Measurements from ENCODE around the gene OXER1. TPM values are rescaled to one million over a fixed set of nuclear protein-coding genes. Genes with fewer than 3 reads are reported as not detected.

Gene OXER1
- total RNA-seq, 1 donor: 0.63 TPM

DNA sequence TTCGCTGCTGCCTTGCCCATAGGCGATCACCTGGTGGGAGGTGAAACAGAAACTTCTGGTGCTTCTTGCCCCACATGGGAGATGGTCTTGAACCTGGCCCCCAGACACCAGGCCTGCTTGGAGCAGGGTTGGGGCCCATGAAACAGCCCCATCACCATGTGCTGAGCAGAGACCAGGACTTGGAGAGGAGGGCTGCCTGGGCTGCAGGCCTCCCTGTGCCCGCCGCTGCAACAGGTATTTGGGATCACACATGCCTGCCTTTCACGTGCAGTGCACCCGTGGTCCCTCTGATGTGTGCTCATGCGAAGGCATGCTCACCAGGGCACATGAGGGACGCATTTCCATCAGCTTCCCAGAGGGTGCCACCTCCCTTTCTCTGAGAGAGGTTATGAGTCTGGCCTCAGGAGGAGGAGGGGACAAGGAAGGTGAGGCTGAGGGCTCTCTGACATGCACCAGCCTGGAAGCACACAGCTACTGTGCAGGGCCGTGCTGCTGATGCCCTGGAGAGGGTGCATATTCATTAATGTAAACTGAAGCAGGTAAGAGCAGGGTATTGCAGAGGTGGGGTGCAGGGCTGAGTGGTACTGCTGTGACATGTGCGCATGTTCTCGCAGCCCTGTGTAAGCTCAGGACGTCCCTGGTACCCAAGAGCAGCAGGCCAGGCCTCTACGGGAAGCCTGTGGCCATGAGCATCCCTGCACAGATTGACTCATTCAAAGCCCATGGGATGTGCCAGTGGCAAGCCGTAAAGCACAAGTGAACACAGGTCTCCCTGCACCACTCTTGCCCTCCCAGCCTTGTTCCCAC, 4.2 kb upstream of the OXER1 start:
- Histone ChIP-seq H3K27me3 (ENCODE audit: insufficient read depth, low read length) (no peaks in the 10 kb centered on the region), H3K4me3 (ENCODE audit: low read length) (no peak overlapping the region), H3K9me3 (ENCODE audit: low read depth, low read length) (no peaks in the 10 kb centered on the region), H3K4me1 (ENCODE audit: insufficient read depth, low read length) (peaks cover 34% of the 10 kb centered on the region)

DNA sequence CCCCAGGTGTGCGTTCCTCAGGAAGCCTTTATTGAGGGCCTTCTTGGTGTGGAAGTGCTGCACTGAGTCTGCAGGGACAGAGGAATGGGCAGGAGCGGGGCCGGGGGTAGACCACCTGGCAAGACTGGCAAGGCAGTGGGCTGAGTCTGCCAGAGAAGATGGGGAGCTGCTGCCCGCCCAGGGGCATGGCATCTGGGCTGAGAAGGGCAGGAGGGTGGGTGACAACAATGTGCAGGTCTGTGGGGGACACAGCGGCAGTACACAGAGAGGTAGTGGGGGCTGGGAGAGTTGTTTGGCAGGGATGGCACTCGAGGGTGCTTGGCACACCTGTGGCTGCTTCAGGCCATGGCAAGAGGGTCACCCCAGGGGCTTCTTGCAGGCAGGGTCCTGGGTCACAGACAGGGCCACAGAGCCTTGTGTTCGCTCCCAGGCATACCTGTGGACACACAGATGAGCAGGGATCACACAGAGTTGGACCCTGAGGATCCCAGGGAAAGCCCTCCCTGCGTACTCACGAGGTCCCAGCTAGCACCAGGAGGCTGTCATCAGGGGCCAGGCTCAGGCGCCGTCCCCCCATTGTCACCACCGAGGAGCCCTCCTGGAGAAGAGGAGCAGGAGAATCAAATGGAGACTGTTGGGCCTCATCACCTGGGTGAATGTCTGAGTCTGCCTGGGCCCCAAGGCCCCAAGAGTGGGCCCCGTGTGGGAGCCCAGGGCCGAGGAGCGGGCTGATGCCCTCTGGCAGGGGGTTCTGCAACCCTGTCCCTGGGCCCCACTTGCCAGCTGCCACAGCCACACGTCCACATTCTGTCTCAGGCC, 3.4 kb upstream of the OXER1 start:
- Histone ChIP-seq H3K4me3 (ENCODE audit: low read length) (no peak overlapping the region), H3K4me1 (ENCODE audit: insufficient read depth, low read length) (peaks cover 42% of the 10 kb centered on the region), H3K27me3 (ENCODE audit: insufficient read depth, low read length) (no peaks in the 10 kb centered on the region), H3K9me3 (ENCODE audit: low read depth, low read length) (no peaks in the 10 kb centered on the region)

DNA sequence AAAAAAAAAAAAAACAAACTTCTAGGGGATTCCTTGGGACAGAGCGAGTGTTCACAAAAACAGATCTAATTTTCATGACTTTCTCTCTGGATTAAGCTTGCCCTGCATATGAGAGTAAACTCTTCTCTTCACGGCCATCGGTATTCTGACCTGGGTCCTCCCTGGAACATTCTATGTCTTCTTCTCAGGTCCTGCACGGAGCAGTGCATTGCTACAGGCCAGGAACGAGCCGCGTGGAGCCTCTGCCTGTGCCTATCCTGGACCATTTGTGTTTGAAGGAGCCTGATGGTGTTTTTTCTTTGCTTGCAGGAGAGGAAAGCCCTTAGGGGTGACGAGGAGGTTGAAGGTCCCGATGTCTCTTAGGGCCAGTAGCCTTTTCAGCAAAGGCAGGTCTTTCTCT, 1.8 kb upstream of the OXER1 start:
- Histone ChIP-seq H3K27me3 (ENCODE audit: insufficient read depth, low read length) (no peaks in the 10 kb centered on the region), H3K4me3 (ENCODE audit: low read length) (no peak overlapping the region), H3K9me3 (ENCODE audit: low read depth, low read length) (no peaks in the 10 kb centered on the region), H3K4me1 (ENCODE audit: insufficient read depth, low read length) (peaks cover 40% of the 10 kb centered on the region)

DNA sequence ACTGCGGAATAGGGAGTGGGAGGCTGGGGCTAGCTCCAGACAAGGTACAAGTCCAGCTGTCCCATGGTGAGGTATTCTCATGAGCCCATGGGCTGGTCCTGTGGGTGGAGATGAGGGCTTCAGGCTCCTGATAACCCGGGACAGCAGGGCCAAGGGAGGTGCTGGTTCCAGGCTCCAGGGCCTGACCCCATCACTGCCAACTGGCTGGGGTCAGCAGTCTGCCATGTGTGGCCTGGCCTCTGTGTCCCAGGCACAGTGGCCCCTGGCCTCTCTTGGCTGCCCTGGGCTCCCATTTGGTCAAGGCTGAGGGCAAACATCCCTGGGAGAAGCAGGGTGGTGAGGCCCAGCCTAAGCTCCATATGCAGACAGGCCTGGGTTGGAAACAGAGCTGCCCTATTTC, 966 bp upstream of the OXER1 start:
- Histone ChIP-seq H3K4me3 (ENCODE audit: low read length) (no peak overlapping the region), H3K27me3 (ENCODE audit: insufficient read depth, low read length) (no peaks in the 10 kb centered on the region), H3K4me1 (ENCODE audit: insufficient read depth, low read length) (peaks cover 33% of the 10 kb centered on the region), H3K9me3 (ENCODE audit: low read depth, low read length) (no peaks in the 10 kb centered on the region)

DNA sequence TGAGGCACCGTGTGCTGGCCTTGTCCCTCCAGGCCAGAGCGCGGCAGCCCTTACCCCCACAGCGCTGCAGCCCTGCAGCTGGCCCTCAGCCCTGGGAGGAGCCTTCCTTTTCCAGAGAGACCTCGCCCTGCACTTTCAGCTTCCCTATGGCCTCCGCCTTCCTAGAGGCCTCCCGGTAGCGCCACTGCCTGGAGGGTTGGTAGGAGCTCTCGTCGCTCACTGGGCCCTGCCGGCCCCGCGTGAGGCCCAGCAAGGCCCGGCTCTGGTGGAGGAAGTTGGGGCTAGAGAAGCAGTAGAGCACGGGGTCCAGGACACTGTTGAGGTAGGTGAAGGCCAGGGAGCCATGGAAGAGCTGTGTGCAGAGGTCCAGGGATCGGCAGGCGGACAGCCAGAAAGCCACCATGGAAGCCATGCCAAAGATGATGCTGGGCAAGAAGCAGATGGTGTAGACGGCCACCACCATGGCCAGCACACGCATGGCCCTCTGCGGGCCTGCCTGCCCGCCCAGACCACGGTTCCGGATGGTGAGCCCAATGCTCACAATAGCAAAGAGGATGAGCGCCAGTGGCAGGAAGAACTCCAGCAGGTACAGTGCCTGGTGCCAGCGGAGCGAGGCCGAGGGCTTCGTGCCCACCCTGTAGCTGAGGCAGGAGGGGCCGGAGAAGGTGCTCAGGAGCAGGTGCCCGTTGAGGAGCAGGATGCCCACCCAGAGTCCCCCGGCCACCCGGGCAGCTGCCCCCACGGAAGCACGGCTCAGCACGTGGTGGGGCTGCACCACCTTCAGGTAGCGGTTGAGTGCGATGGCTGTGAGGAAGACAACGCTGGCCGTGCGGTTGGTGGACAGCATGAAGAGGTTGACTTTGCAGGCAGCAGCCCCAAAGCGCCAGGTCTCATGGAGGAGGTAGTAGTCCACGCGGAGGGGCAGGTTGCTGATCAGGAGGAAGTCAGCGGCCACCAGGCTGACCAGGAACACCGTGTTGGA, 821 bp downstream of the OXER1 start:
- peaks cover 26% of the 10 kb centered on the region for H3K4me1 ChIP-seq (ENCODE audit: insufficient read depth, low read length)
- no peaks in the 10 kb centered on the region for H3K27me3 ChIP-seq (ENCODE audit: insufficient read depth, low read length)
- no peaks in the 10 kb centered on the region for H3K9me3 ChIP-seq (ENCODE audit: low read depth, low read length)
- H3K4me3 ChIP-seq (ENCODE audit: low read length): peak overlapping the region; percentile 15

DNA sequence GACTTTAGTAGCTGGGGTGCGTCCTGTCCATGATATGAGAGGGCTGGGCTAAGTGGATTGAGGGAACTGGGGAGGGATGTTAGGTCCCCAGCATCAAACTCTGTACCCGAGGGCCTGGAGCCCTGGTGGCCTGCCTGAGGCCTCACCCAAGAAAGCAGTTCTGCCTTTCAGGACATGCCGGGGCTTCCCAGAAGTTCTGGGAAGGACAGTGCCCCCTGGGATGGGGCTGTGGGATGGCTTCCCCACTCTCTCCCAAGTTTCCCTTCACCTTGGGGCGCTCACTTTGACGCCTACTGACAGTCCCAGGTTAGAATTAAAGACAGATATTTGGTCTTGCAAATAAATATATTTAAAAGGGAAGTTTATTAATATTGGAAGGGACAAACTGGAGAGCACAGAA, 1.8 kb downstream of the OXER1 start:
- H3K27me3 ChIP-seq (ENCODE audit: insufficient read depth, low read length): no peaks in the 10 kb centered on the region
- peaks cover 26% of the 10 kb centered on the region for H3K4me1 ChIP-seq (ENCODE audit: insufficient read depth, low read length)
- H3K4me3 ChIP-seq (ENCODE audit: low read length): peak overlapping the region; percentile 15
- no peaks in the 10 kb centered on the region for H3K9me3 ChIP-seq (ENCODE audit: low read depth, low read length)

DNA sequence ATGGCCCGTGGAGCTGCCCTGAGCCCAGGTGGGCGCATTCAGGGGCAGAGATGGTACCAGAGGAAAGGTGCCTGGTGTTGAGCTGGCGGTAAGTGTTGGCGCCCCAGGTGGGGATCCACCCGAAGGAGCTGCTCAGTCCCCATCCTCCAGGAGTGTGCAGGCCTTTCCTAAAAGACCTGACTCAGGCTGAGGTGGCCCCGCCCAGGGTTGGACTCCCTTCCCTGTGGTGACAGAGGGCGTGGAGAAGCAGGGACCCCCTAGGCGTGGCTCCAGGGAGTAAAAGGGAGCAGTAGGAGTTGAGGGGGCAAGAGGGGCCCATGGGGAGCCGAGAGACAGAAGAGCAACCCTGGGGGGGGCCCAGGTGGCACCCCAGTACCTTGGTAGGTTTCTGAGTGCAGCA, 2.4 kb downstream of the OXER1 start:
- no peaks in the 10 kb centered on the region for H3K27me3 ChIP-seq (ENCODE audit: insufficient read depth, low read length)
- H3K4me3 ChIP-seq (ENCODE audit: low read length): no peak overlapping the region
- H3K4me1 ChIP-seq (ENCODE audit: insufficient read depth, low read length): peaks cover 26% of the 10 kb centered on the region
- H3K9me3 ChIP-seq (ENCODE audit: low read depth, low read length): no peaks in the 10 kb centered on the region

DNA sequence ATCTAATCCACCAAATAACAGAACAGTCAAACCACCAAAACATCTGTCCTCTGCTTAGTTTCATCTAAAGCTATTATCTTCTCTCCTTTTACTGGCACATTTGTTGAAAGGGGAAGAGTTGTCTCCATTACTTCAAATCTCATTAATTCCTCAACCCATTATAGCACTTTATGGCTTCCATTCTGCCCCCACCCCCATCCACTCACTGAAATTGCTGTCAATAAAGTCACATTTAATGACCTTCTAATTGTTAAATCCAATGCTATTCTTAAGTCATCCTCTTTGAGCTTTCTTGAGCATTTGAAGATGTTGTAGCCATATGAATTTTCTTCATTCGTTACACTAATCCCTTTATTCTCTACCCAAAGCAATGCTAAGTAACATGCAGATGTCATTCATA, 5.2 kb downstream of the OXER1 start:
- no peak overlapping the region for H3K4me3 ChIP-seq (ENCODE audit: low read length)
- no peaks in the 10 kb centered on the region for H3K27me3 ChIP-seq (ENCODE audit: insufficient read depth, low read length)
- peaks cover 41% of the 10 kb centered on the region for H3K4me1 ChIP-seq (ENCODE audit: insufficient read depth, low read length)
- no peaks in the 10 kb centered on the region for H3K9me3 ChIP-seq (ENCODE audit: low read depth, low read length)

DNA sequence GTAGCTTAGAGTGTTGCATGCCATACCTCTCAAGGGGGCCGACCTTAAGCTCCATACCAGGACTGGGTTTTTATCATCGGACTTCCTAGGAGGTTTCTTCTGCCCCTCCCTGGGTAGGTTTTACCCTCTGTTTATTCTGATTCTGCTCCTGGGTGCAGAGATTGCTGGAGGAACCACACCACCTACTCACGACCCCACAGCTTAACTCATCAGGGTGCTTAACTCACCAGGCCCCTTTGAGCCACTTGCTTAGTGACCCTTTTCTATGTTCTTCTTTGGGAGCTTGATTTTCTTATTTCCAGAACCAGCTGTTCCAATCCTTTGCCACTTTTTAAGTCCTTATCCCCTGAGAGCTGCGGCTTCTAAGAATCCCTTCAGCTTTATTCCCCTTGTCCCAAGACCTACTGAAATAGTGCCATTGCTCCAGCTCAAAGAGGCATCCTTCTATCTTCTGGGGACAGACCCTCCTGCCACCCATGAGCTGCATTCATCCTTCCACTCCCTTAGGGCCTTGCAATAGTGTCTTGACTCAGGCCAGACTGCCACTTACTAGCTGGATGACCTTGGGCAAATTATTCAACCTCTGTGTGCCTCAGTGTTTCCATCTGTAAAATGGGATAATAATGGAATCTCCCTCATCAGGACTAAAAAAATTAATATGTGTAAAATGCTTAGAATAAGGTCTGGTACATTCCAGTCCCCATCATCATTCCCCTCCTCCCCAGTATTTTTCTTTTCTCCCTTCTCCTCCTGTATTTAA, 5.8 kb downstream of the OXER1 start:
- H3K4me3 ChIP-seq (ENCODE audit: low read length): no peak overlapping the region
- H3K4me1 ChIP-seq (ENCODE audit: insufficient read depth, low read length): peaks cover 41% of the 10 kb centered on the region
- H3K9me3 ChIP-seq (ENCODE audit: low read depth, low read length): no peaks in the 10 kb centered on the region
- H3K27me3 ChIP-seq (ENCODE audit: insufficient read depth, low read length): no peaks in the 10 kb centered on the region

DNA sequence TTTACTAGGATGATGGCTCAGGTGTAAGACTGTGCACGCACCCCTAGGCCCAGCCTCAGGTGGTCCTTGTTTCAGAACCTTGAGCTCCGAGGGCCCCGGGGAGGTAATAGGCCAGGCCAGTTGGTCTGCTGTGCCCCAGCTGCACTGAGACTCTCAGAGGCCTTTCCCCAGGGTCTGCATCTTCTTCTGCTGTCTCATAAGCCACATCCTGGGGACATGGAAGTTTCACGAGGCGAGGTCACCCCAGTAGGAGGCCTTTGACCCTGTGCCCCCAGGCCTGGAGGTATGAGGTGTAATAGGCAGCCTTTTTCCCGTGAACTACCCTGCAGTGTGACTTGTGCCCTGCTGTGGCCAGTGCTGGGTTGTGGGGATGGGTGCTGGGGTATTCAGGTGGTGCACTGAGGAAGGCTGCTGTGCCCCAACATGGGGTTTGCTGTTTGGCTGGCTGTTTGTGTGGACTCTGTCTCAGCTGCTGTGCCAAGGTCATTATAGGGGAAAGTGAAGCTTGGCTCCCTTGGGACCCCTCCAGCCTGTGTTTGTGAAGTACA, 6.9 kb downstream of the OXER1 start:
- Histone ChIP-seq H3K27me3 (ENCODE audit: insufficient read depth, low read length) (no peaks in the 10 kb centered on the region), H3K4me1 (ENCODE audit: insufficient read depth, low read length) (peaks cover 44% of the 10 kb centered on the region)

DNA sequence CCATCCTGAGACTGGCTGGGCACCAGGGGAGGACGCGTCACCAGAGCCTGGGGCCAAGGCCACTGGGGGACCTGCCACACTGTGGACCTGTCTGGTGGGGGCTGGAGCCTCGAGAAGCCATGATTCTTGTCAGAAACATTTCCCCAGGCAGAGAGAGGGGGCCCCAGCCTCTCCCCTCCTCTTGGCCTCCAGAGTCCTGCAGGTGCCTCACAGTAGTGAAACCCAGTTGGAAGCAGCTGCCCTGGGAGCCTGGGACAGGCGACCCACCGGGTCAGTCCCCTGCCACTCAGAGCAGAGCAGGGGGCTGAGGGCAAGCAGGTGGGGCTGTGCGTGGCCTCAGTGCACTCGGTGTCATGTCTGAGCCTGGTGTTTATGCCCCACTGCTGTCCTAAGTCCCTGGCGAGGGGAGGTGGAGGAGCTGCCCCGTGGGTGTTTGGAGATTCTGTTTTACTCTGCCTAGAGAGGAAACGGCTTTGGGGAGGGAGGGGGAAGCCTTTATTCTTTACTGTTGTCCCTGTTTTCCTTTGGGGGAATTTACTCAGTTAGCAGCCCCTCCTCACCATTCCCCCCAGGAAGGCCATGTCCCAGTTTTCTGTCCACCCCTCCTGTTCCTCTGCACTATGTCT, 7.7 kb downstream of the OXER1 start:
- Histone ChIP-seq H3K4me3 (ENCODE audit: low read length) (no peak overlapping the region), H3K27me3 (ENCODE audit: insufficient read depth, low read length) (no peaks in the 10 kb centered on the region), H3K4me1 (ENCODE audit: insufficient read depth, low read length) (peaks cover 51% of the 10 kb centered on the region), H3K9me3 (ENCODE audit: low read depth, low read length) (no peaks in the 10 kb centered on the region)

More for the DNA sequence above, 6.9 kb downstream of the OXER1 start:
- Histone ChIP-seq H3K9me3 (ENCODE audit: low read depth, low read length) (no peaks in the 10 kb centered on the region), H3K4me3 (ENCODE audit: low read length) (no peak overlapping the region)

DNA sequence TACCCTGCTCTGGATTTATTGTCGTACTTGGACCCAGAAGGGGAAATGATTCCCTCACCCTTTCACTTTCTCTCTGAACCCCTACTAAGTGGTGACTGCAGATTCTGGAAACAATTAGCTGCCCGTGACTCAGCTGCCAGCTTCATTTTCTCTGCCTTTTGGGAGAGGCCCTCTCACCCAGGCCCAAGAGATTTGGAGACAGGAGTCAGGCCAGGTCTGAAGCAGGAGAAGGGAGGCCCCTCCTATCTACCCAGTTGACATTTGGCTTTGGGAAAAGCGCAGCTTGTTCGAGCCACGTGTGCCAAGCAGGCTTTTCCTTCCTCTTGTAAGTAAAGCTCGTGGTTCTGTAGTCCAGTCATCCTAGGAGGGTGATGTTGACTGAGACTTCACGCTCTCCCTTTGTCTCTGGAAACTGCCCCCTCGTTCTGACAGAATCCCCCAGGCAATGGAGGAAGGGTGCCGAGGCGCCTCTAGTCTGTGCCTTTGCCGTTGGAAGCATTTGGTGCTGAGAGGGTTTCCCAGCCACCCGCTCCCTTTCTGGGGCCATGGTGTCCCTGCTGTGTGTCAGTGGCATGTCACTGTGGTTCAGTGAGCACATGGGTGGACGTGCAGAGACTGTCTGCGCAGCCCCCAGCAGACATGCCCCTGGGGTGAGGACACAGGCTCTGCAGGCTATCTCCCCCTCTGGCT, 8.6 kb downstream of the OXER1 start:
- no peaks in the 10 kb centered on the region for H3K27me3 ChIP-seq (ENCODE audit: insufficient read depth, low read length)
- no peaks in the 10 kb centered on the region for H3K9me3 ChIP-seq (ENCODE audit: low read depth, low read length)
- H3K4me1 ChIP-seq (ENCODE audit: insufficient read depth, low read length): peaks cover 61% of the 10 kb centered on the region
- no peak overlapping the region for H3K4me3 ChIP-seq (ENCODE audit: low read length)

DNA sequence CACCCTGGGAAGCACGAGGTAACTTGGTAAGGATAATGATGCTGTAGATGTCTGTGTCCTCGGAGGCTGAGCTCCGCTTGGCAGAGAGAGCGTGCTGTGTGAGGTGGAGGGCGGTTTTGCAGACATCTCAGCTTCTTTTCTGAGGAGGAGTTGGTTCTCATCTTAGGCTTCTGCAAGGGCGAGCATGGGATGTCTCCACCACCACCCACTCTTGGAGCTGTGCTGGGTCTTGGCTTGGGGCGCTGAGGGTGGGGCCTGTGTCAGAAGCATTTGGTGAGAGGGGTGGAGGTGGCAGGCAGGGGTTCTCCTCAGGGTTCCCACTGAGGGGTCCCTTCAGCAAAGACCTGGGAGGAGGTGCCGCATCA, 9.2 kb downstream of the OXER1 start:
- H3K4me3 ChIP-seq (ENCODE audit: low read length): no peak overlapping the region
- no peaks in the 10 kb centered on the region for H3K9me3 ChIP-seq (ENCODE audit: low read depth, low read length)
- peaks cover 62% of the 10 kb centered on the region for H3K4me1 ChIP-seq (ENCODE audit: insufficient read depth, low read length)
- no peaks in the 10 kb centered on the region for H3K27me3 ChIP-seq (ENCODE audit: insufficient read depth, low read length)

Measured in mononuclear cell (primary cell).